Esophagus squamous epithelium (tissue), 4 donors: ENCODE results near the gene VEGFB.

Experiments
- POLR2A ChIP-seq, 4 donors: fragments of 450-650 bp; IDR thresholded peaks; one replicate each; pipeline ENCODE4 v1.6.1; 2017; ENCODE audit warnings: antibody characterized with exemption in 4 of 4, mild to moderate bottlenecking in 4 of 4, moderate library complexity in 3 of 4
- TF ChIP-seq, protein P1 (sequence below), 6 experiments: fragments of 450-650 bp in 4 of 6; fragments of 200-600 bp in 2 of 6; sonication (generic) in 2 of 6; IDR thresholded peaks; one replicate each; pipeline ENCODE4 v1.5.1; 2016 to 2019; ENCODE audit warnings: antibody characterized with exemption in 6 of 6, mild to moderate bottlenecking in 4 of 6, moderate library complexity in 4 of 6

DNA sequence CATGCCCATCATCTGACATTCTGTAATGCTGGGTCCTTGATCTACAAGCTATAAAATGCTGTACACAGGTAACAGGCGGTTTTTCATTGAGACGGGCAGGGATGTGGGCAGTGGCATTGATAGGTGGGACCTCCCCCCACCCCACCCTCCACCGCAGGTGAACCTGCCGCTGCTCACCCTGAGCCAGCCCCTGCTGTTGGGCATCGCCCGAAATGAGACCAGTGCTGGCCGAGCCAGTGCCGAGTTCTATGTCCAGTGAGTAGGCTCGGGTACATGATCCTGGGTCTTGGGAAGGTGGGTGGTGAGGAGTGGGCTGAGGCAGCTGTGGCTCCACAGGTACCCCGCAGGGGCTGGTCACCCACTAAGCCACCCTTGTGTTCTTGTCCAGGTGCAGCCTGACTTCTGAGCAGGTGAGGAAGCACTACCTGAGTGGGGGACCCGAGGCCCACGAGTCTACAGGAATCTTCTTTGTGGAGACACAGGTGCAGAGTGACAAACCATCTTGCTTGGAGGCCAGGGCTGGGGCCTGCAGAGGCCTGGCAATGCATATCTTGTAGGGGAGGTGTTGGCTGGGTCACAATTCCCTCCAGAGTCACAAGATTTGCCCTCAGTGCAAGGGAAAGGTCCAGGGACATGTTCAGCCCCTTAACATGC lies 5.2 kb upstream of the VEGFB start:
- TF ChIP-seq, protein P1, sequence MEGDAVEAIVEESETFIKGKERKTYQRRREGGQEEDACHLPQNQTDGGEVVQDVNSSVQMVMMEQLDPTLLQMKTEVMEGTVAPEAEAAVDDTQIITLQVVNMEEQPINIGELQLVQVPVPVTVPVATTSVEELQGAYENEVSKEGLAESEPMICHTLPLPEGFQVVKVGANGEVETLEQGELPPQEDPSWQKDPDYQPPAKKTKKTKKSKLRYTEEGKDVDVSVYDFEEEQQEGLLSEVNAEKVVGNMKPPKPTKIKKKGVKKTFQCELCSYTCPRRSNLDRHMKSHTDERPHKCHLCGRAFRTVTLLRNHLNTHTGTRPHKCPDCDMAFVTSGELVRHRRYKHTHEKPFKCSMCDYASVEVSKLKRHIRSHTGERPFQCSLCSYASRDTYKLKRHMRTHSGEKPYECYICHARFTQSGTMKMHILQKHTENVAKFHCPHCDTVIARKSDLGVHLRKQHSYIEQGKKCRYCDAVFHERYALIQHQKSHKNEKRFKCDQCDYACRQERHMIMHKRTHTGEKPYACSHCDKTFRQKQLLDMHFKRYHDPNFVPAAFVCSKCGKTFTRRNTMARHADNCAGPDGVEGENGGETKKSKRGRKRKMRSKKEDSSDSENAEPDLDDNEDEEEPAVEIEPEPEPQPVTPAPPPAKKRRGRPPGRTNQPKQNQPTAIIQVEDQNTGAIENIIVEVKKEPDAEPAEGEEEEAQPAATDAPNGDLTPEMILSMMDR (IDR thresholded peaks at IDR 0.05): no peak
- TF ChIP-seq POLR2A (IDR thresholded peaks at IDR 0.05): no peak
